GM12892 (cell line): ENCODE data around the gene GABRA5.

Experiments
- POLR2A ChIP-seq: IDR thresholded peaks from 2 replicates; pipeline ENCODE4 v1.6.1; 2011; ENCODE audit warnings: low read depth, low read length, control low read depth
- POLR2AphosphoS5 ChIP-seq: IDR thresholded peaks from 2 replicates; pipeline ENCODE4 v1.6.1; 2011; ENCODE audit warnings: low read depth, low read length, control low read depth

- no peak for TF ChIP-seq POLR2AphosphoS5
- TF ChIP-seq POLR2A = no peak
Measured at GRCh38 chr15:26985050-26985449, 118.2 kb downstream of the GABRA5 start.
